Activated CD4-positive, alpha-beta memory T cell treated with anti-CD3 and anti-CD28 coated beads, Interleukin-2, amount 10 ng/mL, durations not matched to agents 7 days and 5 days (primary cell): ENCODE results near the gene SNX4. TPM values are rescaled to one million over a fixed set of nuclear protein-coding genes. Genes with fewer than 3 reads are reported as not detected.
"Not testable (repeated sequence)": the region's sequence is repeated elsewhere in the genome, so short reads cannot be mapped to it uniquely, and the experiment has no call there.

Experiments used
- CTCF ChIA-PET: fragments of 350-600 bp; sonication (Branson Sonifier 250); formaldehyde crosslinking; loops from one replicate; lab custom pipeline; 2021; ENCODE audit warnings: antibody characterized with exemption, inconsistent platforms; lab: Charles Lee
- POLR2A ChIA-PET: fragments of 350-600 bp; sonication (Branson Sonifier 250); formaldehyde crosslinking; loops from one replicate; lab custom pipeline; 2021; ENCODE audit warnings: antibody characterized with exemption; lab: Charles Lee
- DNase-seq: peaks from one replicate; pipeline ENCODE4 v3.0.0-alpha.2; 2020
- H3K27ac Mint-ChIP-seq: one replicate; pipeline ENCODE4 v1.8.0; 2021; ENCODE audit warnings: mild to moderate bottlenecking, mixed read lengths
- H3K27me3 Mint-ChIP-seq: one replicate; pipeline ENCODE4 v1.8.0; 2021; ENCODE audit warnings: mixed read lengths
- H3K36me3 Mint-ChIP-seq: one replicate; pipeline ENCODE4 v1.8.0; 2021; ENCODE audit warnings: low read depth, mixed read lengths
- H3K4me1 Mint-ChIP-seq: one replicate; pipeline ENCODE4 v1.8.0; 2021; ENCODE audit warnings: mixed read lengths
- H3K4me3 Mint-ChIP-seq: one replicate; pipeline ENCODE4 v1.8.0; 2021; ENCODE audit warnings: mild to moderate bottlenecking, mixed read lengths
- H3K9me3 Mint-ChIP-seq: one replicate; pipeline ENCODE4 v1.8.0; 2021; ENCODE audit warnings: mixed read lengths
- total RNA-seq, 2 experiments: library from RNA; stranded (reverse); gene quantifications; one replicate each; pipeline ENCODE4 v1.2.3, GENCODE V29; 2021

SNX4 gene
- total RNA-seq, 2 experiments from 2014 or later, result 29.3 to 34.1 TPM

DNA sequence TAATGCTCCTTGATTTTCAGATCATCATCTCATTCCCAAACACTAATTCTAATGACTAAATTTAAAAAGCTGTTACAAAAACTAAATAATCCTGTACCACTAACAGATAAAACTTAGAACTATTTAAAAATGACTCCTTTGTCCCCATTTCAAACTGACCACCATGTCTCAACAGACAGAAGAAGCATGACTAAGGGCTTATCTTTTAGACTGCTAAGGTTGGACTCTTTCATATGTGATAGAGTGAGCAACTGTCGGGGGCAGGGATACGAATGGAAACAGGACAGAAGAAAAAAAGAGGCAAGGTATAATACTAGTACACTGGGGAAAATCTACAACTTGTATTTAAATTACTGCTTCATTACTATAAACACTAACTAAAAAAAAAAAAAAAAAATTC lies 23.3 kb downstream of the SNX4 start:
- DNase-seq, result no peak
- H3K9me3 Mint-ChIP-seq, result no peaks in the 10 kb centered on the region
- CTCF ChIA-PET, result no interaction called here
- POLR2A ChIA-PET, result no interaction called here
- no peaks in the 10 kb centered on the region for H3K4me1 Mint-ChIP-seq
- H3K4me3 Mint-ChIP-seq, result no peak overlapping the region
- H3K27me3 Mint-ChIP-seq, result no peaks in the 10 kb centered on the region
- H3K27ac Mint-ChIP-seq, result no peak overlapping the region
- H3K36me3 Mint-ChIP-seq, result peaks cover 28% of the 10 kb centered on the region

DNA sequence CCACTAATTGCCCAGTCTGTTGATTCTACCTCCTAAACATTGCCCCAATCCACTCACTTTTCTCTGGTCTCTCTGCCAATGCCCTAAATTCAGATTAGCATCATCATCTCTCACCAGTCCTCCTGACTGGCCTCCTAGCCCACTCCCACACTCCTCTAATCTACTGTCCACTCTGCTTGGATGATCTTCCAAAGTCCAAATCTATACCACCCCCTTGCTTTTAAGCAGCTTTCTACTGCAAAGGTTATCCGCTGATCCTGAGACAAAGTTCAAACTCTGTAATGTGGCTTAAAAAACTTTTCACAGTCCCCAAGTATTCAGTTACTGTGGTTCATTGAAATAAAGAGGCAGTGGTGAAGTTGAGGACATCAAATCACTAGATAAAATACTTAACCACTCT lies 37.6 kb downstream of the SNX4 start:
- no peak overlapping the region for H3K27ac Mint-ChIP-seq
- no peaks in the 10 kb centered on the region for H3K9me3 Mint-ChIP-seq
- H3K4me3 Mint-ChIP-seq, result no peak overlapping the region
- H3K27me3 Mint-ChIP-seq, result no peaks in the 10 kb centered on the region
- peaks cover 14% of the 10 kb centered on the region for H3K36me3 Mint-ChIP-seq
- DNase-seq, result no peak
- H3K4me1 Mint-ChIP-seq, result no peaks in the 10 kb centered on the region
- CTCF ChIA-PET, result no interaction called here
- POLR2A ChIA-PET, result no interaction called here

GRCh38 chr3:125481786-125482185 lies 38.2 kb downstream of the SNX4 start:
- H3K4me3 Mint-ChIP-seq, result no peak overlapping the region
- H3K9me3 Mint-ChIP-seq, result no peaks in the 10 kb centered on the region
- H3K4me1 Mint-ChIP-seq, result no peaks in the 10 kb centered on the region
- H3K27ac Mint-ChIP-seq, result no peak overlapping the region
- DNase-seq, result no peak
- ChIA-PET POLR2A (no interaction called here), CTCF (no interaction called here)
- H3K36me3 Mint-ChIP-seq, result peaks cover 14% of the 10 kb centered on the region
- no peaks in the 10 kb centered on the region for H3K27me3 Mint-ChIP-seq

- DNase-seq, H3K9me3 Mint-ChIP-seq, POLR2A ChIA-PET, H3K4me3 Mint-ChIP-seq, CTCF ChIA-PET, H3K4me1 Mint-ChIP-seq, H3K27ac Mint-ChIP-seq, H3K27me3 Mint-ChIP-seq: not testable (repeated sequence)
- H3K36me3 Mint-ChIP-seq, result peaks cover 18% of the 10 kb centered on the region
These were observed 38.6 kb downstream of the SNX4 start for GRCh38 chr3:125481375-125481759.

DNA sequence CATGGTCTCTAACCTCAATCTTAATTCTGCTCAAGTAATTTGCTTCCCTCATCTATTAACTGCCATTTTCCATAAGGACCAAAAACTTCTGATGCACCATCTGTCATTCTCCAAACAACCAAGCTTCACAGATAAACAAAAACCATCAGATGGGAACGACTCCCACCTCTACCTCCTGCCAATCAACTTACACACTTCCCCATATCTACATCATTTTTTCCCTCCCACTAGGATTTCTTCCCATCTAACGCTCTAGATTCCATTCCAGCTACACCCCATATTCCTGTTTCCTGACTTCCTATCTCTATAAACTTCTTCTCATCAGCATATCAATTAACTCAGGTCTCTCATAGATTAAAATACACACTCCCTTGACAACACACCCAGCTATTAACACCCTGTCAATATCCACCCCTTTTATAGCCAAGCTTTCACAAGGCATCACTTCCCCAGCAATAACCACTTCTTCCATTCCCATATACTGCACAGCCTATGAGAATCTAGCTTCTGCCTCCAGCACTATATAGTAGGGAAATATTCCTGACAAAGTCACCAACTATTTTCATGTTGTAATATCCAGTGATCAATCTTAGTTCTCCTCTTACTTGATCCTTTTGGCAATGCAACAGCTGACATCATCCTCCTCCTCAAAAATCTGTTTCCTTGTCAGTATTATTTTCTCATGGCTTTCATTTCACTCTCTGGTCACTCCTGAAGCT lies 39.2 kb downstream of the SNX4 start:
- Mint-ChIP-seq H3K9me3 (no peaks in the 10 kb centered on the region), H3K27ac (no peak overlapping the region), H3K4me1 (no peaks in the 10 kb centered on the region), H3K4me3 (no peak overlapping the region), H3K27me3 (no peaks in the 10 kb centered on the region), H3K36me3 (peaks cover 13% of the 10 kb centered on the region)
- POLR2A ChIA-PET, result no interaction called here
- DNase-seq, result no peak
- CTCF ChIA-PET, result interaction anchor here (0.9 kb wide), 1 partner anchor 39 kb away, joined by 3 read pairs; the partner anchor contains the start of gene SNX4

- H3K27me3 Mint-ChIP-seq, result no peaks in the 10 kb centered on the region
- H3K9me3 Mint-ChIP-seq, result no peaks in the 10 kb centered on the region
- no peaks in the 10 kb centered on the region for H3K4me1 Mint-ChIP-seq
These were observed 40.9 kb downstream of the SNX4 start for GRCh38 chr3:125479091-125479490.

DNA sequence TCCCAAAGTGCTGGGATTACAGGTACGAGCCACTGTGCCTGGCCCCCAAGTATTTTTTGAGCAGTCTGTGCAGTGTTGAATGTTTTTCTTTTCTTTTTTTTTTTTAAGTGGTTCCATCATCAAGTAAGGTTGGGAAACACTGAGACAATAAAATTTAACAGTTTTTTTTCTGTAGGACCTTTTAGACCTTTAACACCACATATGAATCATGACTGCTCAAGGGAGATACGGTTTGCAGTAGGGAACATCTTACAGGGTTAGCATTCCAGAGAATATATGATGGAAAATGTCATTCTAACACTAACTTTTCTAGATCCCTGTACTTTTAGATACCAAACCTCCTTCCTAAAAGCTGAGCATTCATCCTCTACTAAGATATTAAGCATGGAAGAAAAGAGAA lies 41.7 kb downstream of the SNX4 start:
- Mint-ChIP-seq H3K9me3 (no peaks in the 10 kb centered on the region), H3K4me1 (no peaks in the 10 kb centered on the region), H3K4me3 (no peak overlapping the region), H3K36me3 (peaks cover 18% of the 10 kb centered on the region), H3K27me3 (no peaks in the 10 kb centered on the region), H3K27ac (no peak overlapping the region)
- DNase-seq, result no peak
- POLR2A ChIA-PET, result interaction anchor here (1.8 kb wide), 1 partner anchor 41 kb away, joined by 4 read pairs; the partner anchor contains the start of gene SNX4
- CTCF ChIA-PET, result no interaction called here

More at GRCh38 chr3:125479091-125479490, 40.9 kb downstream of the SNX4 start:
- no peak for DNase-seq
- H3K4me3 Mint-ChIP-seq, result no peak overlapping the region
- CTCF ChIA-PET, result no interaction called here
- peaks cover 13% of the 10 kb centered on the region for H3K36me3 Mint-ChIP-seq
- POLR2A ChIA-PET, result no interaction called here
- H3K27ac Mint-ChIP-seq, result no peak overlapping the region

- CTCF ChIA-PET, result no interaction called here
- DNase-seq, result no peak
- Mint-ChIP-seq H3K36me3 (peaks cover 21% of the 10 kb centered on the region), H3K4me3 (no peak overlapping the region), H3K9me3 (no peaks in the 10 kb centered on the region), H3K4me1 (no peaks in the 10 kb centered on the region), H3K27me3 (no peaks in the 10 kb centered on the region), H3K27ac (no peak overlapping the region)
- POLR2A ChIA-PET, result interaction anchor here (1.8 kb wide), 1 partner anchor 42 kb away, joined by 4 read pairs; the partner anchor contains the start of gene SNX4
These were observed 42.3 kb downstream of the SNX4 start for GRCh38 chr3:125477701-125478100.

GRCh38 chr3:125470671-125471070 lies 49.3 kb downstream of the SNX4 start:
- Mint-ChIP-seq H3K27me3 (no peaks in the 10 kb centered on the region), H3K36me3 (peaks cover 38% of the 10 kb centered on the region), H3K27ac (no peak overlapping the region), H3K4me1 (no peaks in the 10 kb centered on the region), H3K4me3 (no peak overlapping the region), H3K9me3 (no peaks in the 10 kb centered on the region)
- no peak for DNase-seq
- ChIA-PET CTCF (no interaction called here), POLR2A (no interaction called here)

GRCh38 chr3:125462722-125463299 lies 57.2 kb downstream of the SNX4 start:
- Mint-ChIP-seq H3K27ac (no peak overlapping the region), H3K4me3 (no peak overlapping the region), H3K9me3 (no peaks in the 10 kb centered on the region), H3K4me1 (no peaks in the 10 kb centered on the region), H3K36me3 (peaks cover 19% of the 10 kb centered on the region), H3K27me3 (no peaks in the 10 kb centered on the region)
- POLR2A ChIA-PET, result interaction anchor here (0.6 kb wide), 1 partner anchor 132 kb away, joined by 3 read pairs; no protein-coding TSS in a partner anchor
- CTCF ChIA-PET, result no interaction called here
- DNase-seq, result no peak

- Mint-ChIP-seq H3K9me3 (no peaks in the 10 kb centered on the region), H3K36me3 (peaks cover 19% of the 10 kb centered on the region), H3K4me3 (no peak overlapping the region), H3K27ac (no peak overlapping the region), H3K4me1 (no peaks in the 10 kb centered on the region), H3K27me3 (no peaks in the 10 kb centered on the region)
- ChIA-PET POLR2A (no interaction called here), CTCF (no interaction called here)
- DNase-seq, result no peak
These were observed 58.1 kb downstream of the SNX4 start for GRCh38 chr3:125461896-125462295.

DNA sequence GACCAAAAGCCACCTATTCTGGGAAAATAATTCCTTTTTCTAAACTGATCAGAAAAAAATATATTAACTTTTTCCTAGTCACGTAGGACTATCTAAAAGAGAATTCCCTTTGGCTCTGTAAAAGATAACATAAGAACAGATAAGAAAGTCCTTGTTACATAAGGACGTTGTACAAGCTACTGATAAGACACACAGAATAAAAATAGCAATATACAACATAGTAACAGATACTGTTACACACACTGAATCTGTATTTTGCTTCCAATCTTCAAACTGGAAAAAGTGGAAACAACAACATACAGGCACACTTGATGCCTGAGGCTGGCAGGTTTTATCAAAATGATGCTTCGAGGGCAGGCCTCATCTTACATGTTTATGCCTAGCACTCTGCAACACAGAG lies 59.8 kb downstream of the SNX4 start:
- H3K9me3 Mint-ChIP-seq, result no peaks in the 10 kb centered on the region
- no peaks in the 10 kb centered on the region for H3K27me3 Mint-ChIP-seq
- peaks cover 24% of the 10 kb centered on the region for H3K36me3 Mint-ChIP-seq
- no peak overlapping the region for H3K27ac Mint-ChIP-seq
- CTCF ChIA-PET, result interaction anchor here (0.7 kb wide), 1 partner anchor 9 kb away, joined by 4 read pairs; no protein-coding TSS in a partner anchor
- no peak overlapping the region for H3K4me3 Mint-ChIP-seq
- H3K4me1 Mint-ChIP-seq, result no peaks in the 10 kb centered on the region
- DNase-seq, result no peak
- POLR2A ChIA-PET, result no interaction called here

DNA sequence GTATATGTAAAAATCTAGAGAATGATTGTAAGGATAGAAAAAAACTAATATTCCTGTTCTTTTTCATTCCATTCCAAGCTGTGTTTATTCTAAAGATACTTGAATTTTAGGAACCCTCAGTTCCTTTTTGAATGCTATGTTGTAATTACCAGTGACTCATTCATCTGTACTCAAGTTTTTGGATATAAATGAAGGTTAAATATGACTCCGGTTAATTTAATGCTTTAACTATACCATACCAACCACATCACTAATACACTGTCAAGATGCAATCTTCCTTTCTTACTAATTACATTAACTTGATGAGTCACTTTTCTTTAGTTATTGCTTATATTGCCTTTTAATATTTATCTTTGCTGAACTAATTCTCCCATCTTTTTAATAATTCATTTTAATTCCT lies 76.1 kb downstream of the SNX4 start:
- ChIA-PET CTCF (no interaction called here), POLR2A (no interaction called here)
- Mint-ChIP-seq H3K4me3 (no peak overlapping the region), H3K9me3 (no peaks in the 10 kb centered on the region), H3K36me3 (peaks cover 17% of the 10 kb centered on the region), H3K4me1 (no peaks in the 10 kb centered on the region), H3K27ac (no peak overlapping the region), H3K27me3 (no peaks in the 10 kb centered on the region)
- DNase-seq, result no peak
